22Rv1 (cell line): ENCODE data around the gene PALD1.

Experiments
- ZFX ChIP-seq: fragments of 450-650 bp; IDR thresholded peaks from 2 replicates; pipeline ENCODE4 v1.6.1; 2017; ENCODE audit warnings: antibody characterized with exemption, borderline replicate concordance
- TF ChIP-seq, protein P1 (sequence below): fragments of 450-650 bp; IDR thresholded peaks from 2 replicates; pipeline ENCODE4 v1.5.1; 2017; ENCODE audit warnings: mild to moderate bottlenecking

DNA sequence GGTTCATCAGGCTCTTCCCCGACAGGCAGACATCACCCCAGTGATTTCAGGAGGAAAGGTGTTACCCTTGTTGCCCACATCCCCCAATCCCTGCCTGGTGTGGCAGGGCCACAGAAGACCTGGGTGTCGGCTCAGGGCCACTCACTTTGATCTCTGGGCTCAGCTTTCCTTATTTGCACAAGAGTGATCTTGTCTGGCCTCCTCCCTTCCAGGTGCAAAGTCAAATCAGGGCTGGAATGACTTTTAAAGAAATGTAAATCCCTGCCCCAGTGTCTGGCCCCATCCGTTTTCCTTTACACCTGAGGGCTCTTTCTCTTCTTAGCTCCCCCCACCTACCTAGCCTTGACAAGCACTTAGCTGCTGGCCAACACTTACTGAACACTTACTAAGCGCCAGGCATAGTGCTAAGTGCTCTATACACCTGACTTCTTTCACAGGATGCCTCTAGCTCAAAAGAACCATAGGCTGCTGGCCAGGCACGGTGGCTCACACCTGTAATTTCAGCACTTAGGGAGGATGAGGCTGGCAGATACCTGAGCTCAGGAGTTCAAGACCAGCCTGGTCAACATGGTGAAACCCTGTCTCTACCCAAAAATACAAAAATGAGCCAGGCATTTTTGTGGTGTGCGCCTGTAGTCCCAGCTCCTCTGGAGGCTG lies 36.1 kb upstream of the PALD1 start:
- TF ChIP-seq, protein P1, sequence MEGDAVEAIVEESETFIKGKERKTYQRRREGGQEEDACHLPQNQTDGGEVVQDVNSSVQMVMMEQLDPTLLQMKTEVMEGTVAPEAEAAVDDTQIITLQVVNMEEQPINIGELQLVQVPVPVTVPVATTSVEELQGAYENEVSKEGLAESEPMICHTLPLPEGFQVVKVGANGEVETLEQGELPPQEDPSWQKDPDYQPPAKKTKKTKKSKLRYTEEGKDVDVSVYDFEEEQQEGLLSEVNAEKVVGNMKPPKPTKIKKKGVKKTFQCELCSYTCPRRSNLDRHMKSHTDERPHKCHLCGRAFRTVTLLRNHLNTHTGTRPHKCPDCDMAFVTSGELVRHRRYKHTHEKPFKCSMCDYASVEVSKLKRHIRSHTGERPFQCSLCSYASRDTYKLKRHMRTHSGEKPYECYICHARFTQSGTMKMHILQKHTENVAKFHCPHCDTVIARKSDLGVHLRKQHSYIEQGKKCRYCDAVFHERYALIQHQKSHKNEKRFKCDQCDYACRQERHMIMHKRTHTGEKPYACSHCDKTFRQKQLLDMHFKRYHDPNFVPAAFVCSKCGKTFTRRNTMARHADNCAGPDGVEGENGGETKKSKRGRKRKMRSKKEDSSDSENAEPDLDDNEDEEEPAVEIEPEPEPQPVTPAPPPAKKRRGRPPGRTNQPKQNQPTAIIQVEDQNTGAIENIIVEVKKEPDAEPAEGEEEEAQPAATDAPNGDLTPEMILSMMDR: no peak
- TF ChIP-seq ZFX: no peak
